ENCODE results near the gene RBMX. TPM values are rescaled to one million over a fixed set of nuclear protein-coding genes. Genes with fewer than 3 reads are reported as not detected.

The RBMX gene
- total and polyA plus RNA-seq, 2 of the 4 experiments (the other 2 are of a cell fraction) = 151 to 337 TPM

DNA sequence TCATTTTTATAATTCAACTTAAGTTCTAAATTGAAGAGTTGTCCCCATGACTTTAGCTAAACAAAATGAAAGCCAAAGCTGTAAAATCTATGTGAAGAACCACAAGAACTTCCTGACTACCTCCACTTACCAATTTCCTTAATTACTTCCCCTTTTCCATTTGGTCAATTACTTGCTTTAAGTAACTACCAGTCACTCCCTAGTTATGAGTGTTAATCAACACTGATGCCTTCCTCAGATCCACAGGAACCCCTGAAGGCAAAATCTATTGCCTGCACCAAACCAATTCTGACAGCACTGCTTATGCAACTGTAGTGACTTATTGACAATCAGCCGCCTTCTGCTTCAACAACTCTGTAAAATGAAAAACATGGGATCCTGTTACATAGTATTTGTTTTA, 10.5 kb downstream of the RBMX start:
- H2AK9ac ChIP-seq (replicated peaks; ENCODE audit: low read depth, low read length, poor library complexity) = no peak overlapping the region
- TF ChIP-seq MAFK (IDR thresholded peaks at IDR 0.05; ENCODE audit: low read depth, low read length) = no peak
- H3K14ac ChIP-seq (replicated peaks; ENCODE audit: low read depth, low read length) = no peak overlapping the region
- H3K27me3 ChIP-seq (ENCODE audit: control insufficient read depth, insufficient read depth, low read length) = no peaks in the 10 kb centered on the region
- H4K8ac ChIP-seq (ENCODE audit: low read depth in 2 of 2, low read length in 2 of 2) = no peak overlapping the region
- H3K4me1 ChIP-seq (ENCODE audit: control insufficient read depth, insufficient read depth, low read length) = no peaks in the 10 kb centered on the region
- no peaks in the 10 kb centered on the region; the same call in 1 of the 2 replicates for H3K9me1 ChIP-seq (ENCODE audit: insufficient read depth, low read length)
- ChIA-PET CTCF (interaction anchor here (0.7 kb wide), 1 partner anchor 298 kb away, joined by 3 read pairs; no protein-coding TSS in a partner anchor), POLR2A (ENCODE audit: unreplicated experiment) (no interaction called here)
- H3K79me1 ChIP-seq (ENCODE audit: low read depth in 1 of 2, low read length in 2 of 2) = peaks cover 3 to 20% of the 10 kb centered on the region in 2 experiments; a peak in 3 of 4 replicates
- H3K27ac ChIP-seq (ENCODE audit: insufficient read depth, low read length) = no peak overlapping the region
- peaks cover 18% of the 10 kb centered on the region for H4K20me1 ChIP-seq (ENCODE audit: insufficient read depth, low read length)
- H4K5ac ChIP-seq (ENCODE audit: low read depth, low read length) = no peak overlapping the region
- H3K4ac ChIP-seq (ENCODE audit: low read depth, low read length) = no peak overlapping the region
- no peak overlapping the region for H2BK20ac ChIP-seq (ENCODE audit: low read depth, low read length)
- H3K4me2 ChIP-seq (ENCODE audit: low read depth, low read length) = no peak overlapping the region
- H3K4me3 ChIP-seq (ENCODE audit: insufficient read depth, low read depth, low read length) = no peak overlapping the region
- no peak overlapping the region for H2BK5ac ChIP-seq (ENCODE audit: low read depth, low read length, poor library complexity, severe bottlenecking)
- no peak overlapping the region for H3K23ac ChIP-seq (ENCODE audit: low read depth, low read length)
- no TSS peak for BruUV-seq (replicated peaks)
- no peak overlapping the region for H3K56ac ChIP-seq (ENCODE audit: extremely low read depth, insufficient read depth, low read length)
- no peak overlapping the region for H4K91ac ChIP-seq (ENCODE audit: insufficient read depth, low read depth, low read length)
- no peak overlapping the region for H2AFZ ChIP-seq (replicated peaks; ENCODE audit: low read length, poor library complexity)
- no peak overlapping the region for H3K9ac ChIP-seq (ENCODE audit: low read depth, low read length)
- no peak overlapping the region for H2BK15ac ChIP-seq (ENCODE audit: low read depth, low read length)
- no peak for DNase-seq
- no peak for ATAC-seq (ENCODE audit: low read depth)
- H3K9me3 ChIP-seq (ENCODE audit: control insufficient read depth, insufficient read depth, low read length) = no peaks in the 10 kb centered on the region
- in situ Hi-C loops (cut with MboI; ENCODE audit: low sequenced_read_pairs) (no loop called here), intact Hi-C loops (cut with micrococcal nuclease) (no loop called here), dilution Hi-C loops (cut with HindIII; ENCODE audit: low sequenced_read_pairs, unreplicated experiment) (no loop called here)
- no peak overlapping the region for H2AK5ac ChIP-seq (ENCODE audit: low read depth, low read length)
- WGBS, 2 experiments (ENCODE audit: extremely low coverage in 2 of 2, insufficient read length in 1 of 2) = no CpG with 5 or more reads among the region's 1 CpG
- H2BK120ac ChIP-seq (ENCODE audit: low read depth, low read length) = no peak overlapping the region
- peaks cover 35% of the 10 kb centered on the region for H3K36me3 ChIP-seq (ENCODE audit: control insufficient read depth, insufficient read depth, low read length)
- H3K18ac ChIP-seq (ENCODE audit: low read depth, low read length) = no peak overlapping the region
